Hematopoietic multipotent progenitor cell (in vitro differentiated cells): Measurements from ENCODE around the gene RASGRP4. TPM values are rescaled to one million over a fixed set of nuclear protein-coding genes. Genes with fewer than 3 reads are reported as not detected.
A peak's percentile ranks its signal among the peaks of the same experiment; 100 is the strongest.

Experiments
- DNase-seq, 3 donors: peaks; one replicate each; pipeline ENCODE4 v3.0.0-alpha.2; 2011 to 2015; ENCODE audit warnings: low read depth in 2 of 3, low spot score in 2 of 3
- total RNA-seq: library from RNA; depleted of rRNA; stranded (reverse); fragments of >200 nt; gene quantifications from one replicate; pipeline ENCODE4 v1.2.3, GENCODE V29; 2012

Gene RASGRP4
- total RNA-seq, 1 donor = 23.4 TPM

DNA sequence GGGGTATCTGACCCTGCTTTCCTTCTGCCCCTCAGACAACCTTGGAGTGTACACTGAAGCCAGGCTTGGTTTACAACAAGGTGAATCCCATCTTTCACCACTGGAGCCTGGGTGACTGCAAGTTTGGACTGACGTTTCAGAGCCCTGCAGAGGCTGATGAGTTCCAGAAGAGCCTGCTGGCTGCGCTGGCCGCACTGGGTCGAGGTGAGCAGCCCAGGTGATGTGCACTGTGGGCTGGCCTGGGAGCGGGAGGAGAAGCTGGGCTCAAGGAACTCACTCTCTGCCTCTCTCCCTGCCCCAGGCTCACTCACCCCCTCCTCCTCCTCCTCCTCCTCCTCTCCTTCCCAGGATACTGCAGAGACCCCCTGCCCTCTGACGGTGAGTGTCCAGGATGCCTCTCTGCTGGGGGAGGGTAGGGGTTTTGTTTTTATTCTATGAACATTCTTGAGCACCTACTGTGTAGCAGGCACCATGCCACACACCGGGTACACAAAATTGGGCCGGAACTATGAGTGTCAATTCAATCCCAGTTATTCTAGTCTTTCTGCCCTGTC, 34.0 kb downstream of the RASGRP4 start:
- no peak for DNase-seq

DNA sequence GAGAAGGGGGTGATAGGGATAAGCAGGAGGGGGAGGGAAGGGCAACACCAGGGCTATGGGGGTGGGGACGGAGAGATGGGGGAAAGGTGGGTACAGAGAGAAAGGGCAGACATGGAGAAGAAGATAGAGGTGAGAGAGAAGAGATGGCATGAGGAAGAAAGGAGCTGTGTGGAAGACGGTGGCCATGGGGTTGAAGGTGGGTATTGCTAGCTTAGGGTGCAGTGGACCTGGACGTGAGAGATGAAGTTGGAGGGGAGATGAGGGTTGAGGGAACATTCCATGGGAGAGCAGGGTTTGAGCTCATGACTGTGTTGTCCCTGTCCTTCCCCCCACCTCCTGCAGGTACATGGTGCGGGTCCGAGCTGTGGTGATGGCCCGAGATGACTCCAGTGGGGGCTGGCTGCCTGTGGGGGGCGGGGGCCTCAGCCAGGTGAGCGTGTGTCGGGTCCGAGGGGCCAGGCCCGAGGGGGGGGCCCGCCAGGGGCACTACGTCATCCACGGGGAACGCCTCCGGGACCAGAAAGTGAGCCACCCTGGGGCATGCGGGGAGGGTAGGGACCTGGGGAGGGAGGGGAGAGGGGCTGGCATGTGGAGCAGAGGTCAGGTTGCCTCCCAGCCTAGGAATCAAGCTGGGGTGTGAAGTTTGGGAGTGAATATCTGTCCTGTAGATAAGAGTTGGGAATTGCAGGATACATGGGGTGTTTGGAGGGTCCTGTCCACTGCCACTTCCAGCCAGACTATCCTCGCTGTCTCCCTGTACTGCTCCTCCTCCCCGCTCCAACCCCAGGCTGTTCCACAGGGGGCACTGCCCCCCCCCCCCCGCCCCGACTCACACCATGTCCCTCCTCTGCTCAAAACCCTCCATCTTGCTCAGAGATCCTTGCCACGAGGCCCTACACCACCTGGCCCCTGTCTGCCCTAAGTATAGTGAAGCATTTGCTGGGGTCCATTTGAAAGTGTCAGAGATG, 35.8 kb downstream of the RASGRP4 start:
- DNase-seq = no peak

DNA sequence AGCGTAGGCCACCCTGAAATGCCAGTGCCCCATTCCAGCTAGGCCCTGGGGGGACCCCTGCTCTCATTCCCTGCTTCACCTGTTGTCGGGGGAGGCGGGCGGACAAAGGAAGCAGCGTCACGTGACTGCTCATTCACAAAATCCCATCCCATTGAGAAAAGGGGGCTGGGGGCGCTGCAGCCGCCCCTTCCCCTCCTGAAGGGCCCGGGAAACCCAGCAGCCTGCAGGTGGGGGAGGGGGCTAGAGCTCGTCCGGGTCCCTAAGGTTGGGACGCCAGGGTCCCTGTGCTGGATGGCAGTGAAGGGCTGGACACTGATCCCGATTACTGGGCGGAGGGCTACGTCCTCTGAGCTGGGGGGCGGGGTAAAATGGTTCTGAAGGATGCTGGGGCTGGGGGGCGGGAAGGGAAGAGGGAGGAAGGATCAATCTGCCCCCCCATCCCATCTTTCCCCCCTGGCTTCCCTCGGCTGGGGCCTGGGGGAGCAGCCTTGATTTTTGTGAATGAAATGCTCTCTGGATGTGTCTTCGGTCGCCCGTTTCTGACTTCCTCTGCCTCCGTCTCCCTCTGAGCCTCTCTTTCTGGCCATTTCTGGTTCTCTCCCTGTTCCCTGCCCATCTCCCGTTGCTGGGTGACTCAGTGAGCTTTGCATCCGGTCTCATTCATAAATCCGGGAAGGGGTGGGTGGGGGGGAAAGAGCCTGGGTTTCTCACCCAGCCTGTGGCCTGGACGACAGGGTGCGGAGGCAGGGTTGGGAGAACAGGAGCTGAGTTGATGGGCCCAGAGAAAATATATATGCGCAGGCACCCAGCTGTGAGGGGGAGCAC, 36.7 kb downstream of the RASGRP4 start:
- DNase-seq = no peak

DNA sequence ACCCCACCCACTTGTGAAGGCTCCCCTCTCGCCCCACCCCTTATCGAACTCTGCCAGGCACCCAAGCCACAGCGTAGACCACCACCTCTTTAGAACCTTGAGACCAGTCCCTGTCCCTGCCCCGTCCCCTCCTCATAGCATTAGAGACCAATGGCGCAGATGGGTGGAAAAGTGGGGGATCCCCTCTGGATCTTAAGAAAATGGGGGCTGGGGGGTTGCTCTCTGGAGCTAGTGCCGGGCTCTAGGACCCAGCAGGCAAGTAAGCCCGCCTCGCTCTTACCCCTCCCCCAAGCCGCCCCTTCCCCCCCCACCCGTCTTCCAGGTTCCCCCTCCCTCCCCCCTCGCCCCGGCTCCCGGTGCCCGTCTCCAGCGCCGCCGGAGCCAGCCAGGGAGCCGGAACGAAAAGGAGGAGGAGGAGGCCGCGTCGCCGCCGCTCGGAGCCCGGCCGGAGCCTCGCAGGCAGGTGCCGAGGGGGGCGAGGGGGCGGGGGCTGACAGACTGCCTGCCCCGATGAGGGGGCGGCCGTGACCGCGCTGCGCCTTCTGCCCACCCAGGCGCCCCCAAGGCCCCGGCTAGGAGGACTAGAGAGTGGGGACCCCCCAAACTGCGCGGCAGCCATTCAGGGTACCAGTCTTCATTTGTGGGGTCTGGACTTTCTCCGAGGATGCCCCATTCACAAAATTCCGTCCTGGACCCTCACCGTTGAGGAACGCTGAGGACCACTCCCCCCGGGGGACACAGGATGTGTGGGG, 37.5 kb downstream of the RASGRP4 start, which contains the start of gene SPRED3:
SPRED3 (plus strand) TSS at position 349 of the 752 bp plus-strand sequence. CDS start 1,606 bp downstream, outside the sequence.
- DNase-seq = no peak

DNA sequence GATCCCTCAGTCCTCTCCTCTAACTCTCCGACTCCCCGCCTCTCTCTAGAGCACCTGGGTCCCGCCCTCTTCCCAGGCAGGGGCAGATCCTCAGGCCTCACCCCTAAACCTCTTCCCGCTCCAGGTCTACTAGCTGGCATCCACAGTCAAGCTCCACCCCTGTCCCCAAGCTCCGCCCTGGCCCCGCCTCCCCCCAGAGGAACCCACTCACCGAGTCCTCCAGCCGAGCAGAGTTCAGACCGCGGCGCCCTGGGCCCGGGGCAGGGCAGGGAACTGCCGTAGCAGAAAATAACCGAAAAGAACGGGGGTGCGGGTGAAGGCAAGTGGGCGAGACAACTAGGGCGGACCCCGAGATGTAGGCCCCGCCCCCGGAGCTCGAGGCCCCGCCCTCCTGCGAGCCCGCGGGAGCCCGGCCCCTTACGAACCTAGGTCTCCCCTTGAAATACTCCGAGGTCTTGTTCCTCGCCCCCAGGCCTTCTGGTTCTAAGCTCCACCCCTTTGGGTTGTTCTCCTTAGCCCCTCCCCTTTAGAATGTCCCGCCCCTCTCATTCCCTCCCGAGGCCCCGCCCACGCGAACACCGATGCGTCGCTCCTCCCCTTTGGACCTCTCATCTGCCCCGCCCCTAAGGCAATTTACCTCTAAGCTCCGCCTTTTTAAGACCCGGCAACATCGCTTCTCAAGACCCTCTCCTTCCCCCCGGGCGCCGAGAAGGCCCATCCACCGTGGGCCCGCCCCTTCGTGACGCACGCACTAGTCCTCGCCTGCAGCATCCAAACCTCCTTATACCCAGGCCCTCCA, 38.3 kb downstream of the RASGRP4 start, which contains the start of gene GGN:
GGN (minus strand) TSS at position 485 of the 799 bp plus-strand sequence. CDS start 773 bp downstream, outside the sequence.
- peak; percentile 50 to 77 (median 69) for DNase-seq

DNA sequence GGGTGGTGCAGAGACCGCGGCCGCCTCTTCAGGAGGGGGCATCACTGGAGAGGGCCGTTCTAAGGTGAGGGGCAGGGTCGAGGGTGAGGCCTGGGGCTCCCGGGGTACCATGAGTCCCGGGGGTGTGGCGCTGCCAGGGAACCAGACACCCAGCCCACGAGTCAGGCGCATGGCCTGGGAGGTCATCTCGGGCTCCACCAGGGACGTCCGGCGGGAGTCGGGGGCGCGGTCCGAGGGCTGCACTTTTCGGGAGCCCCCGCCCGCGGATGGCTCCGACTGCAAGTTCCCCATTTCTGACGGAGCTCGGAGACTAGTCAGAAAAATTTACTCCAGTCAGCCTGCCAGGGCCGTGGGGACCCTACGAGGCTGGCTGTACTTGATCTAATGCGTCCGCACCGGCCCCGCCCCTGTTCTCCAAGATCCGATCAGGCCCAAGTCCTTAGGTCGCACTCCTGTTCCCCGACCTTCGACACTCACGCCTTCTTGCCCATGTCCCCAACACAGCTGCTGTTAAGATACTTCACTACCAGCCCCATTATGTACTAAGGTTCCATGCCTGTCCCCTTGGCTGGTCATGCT, 39.0 kb downstream of the RASGRP4 start:
- DNase-seq = peak in 2 of 3 donors; percentile 49 to 51

DNA sequence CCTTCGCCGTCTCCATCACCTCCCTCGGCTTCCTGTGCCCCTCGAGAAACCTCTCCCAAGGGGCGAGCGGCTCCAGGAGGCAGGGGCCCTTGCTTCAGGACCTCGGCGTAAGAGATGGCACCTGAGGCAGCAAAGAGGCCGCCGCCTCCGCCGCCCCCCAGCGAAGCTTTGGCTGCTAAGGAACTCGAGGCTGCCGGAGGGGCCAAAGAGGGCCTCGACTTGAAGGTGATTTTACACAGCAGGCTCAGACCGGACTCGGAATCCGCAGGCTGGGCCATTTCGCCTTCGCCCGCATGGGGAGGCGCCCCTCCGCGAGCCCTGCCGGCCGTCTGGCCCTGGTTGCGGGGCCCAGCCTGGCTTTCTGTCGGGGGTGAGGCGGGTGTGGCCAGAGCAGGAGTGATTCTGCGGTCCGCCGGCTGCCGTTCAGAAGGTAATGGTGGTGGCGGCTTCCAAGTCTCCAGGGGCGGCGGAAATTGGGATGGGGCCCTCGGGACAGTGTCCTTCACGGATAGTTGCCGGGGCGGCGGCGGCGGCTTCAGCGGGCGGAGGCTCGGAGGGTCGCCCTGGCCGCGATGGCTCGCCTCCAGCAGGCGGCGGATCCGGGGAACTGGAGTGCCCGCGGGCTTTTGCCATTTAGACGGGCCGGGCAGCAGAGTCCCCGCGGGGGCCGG, 39.6 kb downstream of the RASGRP4 start:
- DNase-seq = no peak

DNA sequence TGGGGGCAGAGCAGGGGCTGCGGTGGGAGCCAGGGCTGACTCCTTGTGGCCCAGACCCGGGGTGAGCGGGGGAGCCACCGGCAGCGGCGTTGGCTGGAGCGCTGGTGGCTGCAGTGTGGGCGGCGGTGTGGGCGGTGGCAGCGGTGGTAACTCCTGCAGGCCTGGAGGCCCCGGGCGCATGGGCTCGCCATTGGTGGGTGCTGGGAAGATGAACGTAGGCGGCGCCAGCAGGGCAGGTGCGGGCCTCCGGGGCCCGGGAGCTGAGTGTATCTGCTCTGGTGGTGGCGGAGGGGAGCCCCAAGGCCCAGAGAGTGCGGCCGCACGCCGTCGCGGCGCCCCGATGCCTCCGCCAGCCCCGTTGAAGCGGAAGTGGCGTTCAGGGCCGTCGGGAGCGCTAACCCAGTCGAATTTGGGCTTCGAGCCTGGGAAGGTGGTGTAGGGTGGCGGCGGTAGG, 40.2 kb downstream of the RASGRP4 start:
- DNase-seq = peak in 1 of 3 donors; percentile 27

DNA sequence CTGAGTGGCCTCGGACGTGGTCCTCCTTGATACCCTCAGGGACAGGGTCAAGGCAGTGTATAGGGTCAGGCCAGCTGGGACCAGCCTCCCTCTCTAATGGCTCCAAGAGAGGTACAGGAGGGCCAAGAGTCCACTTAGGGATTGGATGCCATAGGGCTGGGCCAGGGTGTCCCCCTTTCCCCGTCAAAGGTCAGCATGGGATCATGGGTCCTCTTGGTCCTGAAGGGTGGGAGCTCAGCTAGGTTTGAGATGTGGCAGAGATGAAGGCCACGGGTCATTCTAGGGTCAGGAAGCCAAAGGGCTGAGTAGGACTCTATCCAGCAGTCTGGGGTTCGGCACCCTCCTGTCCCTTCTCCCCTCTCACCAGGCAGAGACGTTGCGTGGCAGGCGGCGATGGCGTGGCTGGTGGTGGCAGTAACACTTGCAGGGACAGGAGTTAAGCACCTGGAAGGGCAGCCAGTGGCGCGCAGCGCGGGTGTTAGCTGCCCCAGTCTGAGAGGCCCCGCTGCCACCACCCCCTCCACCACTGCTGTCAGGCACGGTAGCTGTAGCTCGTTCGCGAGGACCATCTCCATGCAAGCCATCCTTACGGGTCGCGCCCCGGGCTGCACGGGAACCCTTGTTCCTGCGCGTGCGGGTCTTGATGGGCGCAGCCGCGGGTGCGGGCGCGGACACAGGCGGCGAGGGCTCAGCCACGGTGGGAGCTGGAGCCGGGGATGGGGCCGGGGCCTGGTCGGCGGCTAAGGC, 40.8 kb downstream of the RASGRP4 start:
- DNase-seq = no peak

DNA sequence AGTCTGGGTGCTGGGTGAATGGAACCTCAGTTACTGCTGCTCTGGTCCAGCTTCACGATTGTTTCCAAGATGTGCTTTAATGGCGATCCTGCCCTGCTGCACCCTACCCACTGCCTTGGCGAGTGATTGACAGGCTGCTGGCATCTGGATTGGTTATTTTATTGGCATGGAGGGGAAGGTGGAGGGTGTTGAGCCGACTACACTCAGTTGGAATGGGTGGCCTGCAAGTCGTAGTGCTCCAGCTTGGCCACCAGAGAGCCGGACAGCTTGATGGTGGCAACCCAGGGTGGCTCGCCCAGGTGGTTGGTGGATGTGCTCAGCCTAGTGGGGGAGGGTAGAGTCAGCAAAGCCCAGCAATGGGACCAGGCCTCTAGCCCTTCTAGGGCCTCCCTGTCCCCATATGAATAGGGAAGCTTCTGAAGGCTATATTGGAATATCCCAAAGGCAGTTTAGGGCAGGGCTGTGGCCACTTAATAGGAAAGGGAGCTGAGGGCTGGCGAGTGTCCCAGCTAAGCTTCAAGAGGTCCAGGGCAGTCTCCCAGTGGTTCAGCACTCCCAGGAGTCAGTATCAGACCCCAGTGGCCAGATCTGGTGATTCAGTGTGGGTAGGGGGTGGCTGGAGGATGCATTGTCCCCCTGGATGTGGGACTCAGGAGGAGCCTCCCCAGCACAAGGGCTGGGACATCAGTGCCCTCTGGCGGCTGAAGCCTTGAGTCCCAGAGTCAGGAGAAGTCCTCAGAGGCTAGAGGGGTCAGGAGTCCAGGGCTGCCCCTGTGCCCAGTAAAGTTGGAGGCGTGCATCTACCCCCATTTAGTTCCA, 41.6 kb downstream of the RASGRP4 start:
- DNase-seq = no peak

DNA sequence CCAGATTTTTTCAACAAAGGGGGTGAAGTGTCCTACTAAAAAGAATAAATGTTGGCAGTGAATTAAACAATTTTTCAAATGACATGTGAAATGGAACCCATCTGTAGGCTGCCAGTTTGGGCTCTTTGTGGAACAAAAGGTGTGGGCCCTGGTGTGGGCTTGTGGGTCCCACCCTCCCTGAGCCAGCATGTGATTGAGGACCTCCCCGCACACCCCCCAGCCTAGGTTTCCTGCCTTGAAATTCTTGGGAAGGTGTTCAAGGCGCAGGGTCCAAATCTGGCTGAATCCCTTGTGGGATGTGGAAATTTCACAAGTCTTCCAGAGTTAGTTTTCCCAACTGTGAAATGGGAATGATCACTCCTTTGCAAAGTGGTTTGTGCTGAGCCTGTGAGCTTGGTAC, 42.3 kb downstream of the RASGRP4 start:
- no peak for DNase-seq

DNA sequence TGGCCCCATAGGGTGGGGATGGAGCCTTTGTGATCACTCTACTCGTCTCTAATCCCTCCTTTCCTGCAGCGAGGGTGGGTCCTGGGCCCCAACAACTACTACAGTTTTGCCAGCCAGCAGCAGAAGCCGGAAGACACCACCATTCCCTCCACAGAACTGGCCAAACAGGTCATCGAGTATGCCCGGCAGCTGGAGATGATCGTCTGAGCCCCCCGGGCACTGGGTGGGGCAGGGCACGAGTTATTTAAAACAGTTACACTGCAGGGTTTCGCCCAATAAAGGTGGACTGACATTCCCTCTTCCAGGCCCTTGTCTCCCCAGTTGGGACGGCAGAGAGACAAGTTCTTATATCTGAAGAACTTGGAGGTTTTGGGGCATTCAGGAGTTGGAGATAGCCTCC, 42.8 kb downstream of the RASGRP4 start:
- DNase-seq = no peak

DNA sequence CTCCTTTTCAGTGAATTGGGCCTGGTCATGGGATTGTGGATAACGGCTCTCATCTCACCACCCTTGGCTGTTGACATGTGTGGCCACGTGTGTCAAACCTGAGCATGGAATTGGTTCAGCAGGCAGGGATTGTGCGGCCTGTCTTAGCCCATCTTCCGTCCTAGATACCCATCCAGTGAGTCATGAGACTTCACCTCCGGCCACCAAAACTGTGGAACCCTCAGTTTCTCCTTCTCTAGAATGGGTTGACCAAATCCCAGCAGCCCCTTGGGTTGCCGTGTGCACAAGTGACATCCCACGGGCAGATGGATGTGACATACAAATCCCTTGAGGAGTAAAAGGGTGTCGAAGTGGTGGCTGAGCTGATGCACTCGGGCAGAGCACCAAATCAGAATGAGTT, 44.9 kb downstream of the RASGRP4 start:
- no peak for DNase-seq

DNA sequence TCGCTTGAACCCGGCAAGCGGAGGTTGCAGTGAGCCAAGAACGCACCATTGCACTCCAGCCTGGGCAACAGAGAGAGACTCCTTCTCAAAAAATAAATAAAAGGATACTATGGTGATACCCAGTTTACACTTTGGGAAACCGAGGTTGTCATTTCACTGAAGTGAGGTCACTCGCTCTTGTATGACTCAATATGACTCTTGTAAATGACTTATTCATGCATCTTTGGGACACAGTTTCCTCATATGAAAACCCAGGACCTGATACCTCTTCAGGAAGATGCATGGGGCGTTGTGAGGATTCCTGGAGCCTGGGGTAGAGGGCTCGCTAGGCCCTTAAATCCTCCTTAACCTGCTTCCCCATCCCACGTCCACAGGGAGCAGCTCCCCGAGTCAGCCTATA, 47.2 kb downstream of the RASGRP4 start:
- no peak for DNase-seq

DNA sequence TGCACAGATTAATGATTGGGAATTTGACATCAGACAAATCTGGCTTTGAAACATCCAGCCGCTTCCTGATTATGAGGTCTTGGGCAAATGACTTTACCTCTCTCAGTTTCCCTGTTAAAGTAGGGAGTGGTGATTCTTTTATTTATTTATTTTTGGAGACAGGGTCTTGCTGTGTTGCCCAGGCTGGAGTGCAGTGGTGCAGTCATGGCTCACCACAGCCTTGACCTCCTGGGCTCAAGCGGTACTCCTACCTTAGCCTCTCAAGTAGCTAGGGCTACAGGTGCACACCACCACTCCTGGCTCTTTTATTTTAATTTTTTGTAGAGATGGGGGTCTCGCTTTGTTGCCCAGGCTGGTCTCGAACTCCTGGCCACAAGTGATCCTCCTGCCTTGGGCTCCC, 49.0 kb downstream of the RASGRP4 start:
- no peak for DNase-seq

DNA sequence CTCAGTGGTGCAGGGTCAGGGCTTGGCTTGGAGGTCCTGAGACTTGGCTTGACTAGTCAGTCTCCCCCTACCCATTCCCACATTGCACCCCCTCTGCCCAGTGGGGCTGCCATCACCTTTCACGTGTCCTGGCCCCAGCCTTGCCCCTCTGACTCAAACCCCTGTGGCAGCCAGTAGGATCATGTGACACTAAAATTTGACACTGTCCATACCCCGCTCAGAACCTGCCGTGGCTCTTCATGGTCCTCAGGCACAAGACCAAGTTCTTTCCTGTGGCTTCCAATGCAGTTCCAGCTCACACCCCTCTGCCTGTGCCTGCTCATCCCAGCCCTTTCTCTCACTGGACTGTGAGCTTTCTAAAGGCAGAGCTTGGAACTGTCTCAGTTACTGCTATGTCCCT, 49.4 kb downstream of the RASGRP4 start:
- DNase-seq = no peak

DNA sequence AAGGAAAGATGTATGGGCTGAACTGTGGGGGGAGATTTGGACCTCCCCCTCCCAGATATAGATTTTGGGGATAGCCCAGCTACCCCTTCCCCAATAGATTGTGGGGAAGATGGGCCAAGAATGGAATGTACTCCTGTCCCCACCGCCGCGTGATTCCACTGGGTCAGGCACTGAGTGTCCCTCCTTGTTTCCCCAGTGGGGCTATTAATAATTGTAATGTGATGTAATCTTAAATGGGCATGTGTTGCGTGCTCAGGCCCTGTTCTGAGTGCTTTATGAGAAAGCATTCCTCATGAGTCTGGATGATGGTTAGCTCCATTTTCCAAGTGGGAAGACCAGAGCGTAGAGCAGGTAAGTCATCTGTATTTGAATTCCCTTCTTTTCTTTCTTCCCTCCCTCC, 50.3 kb downstream of the RASGRP4 start:
- DNase-seq = no peak
